ENCODE results near the gene RELN. TPM values are rescaled to one million over a fixed set of nuclear protein-coding genes. Genes with fewer than 3 reads are reported as not detected.

RELN gene
- total and polyA plus RNA-seq, 10 of the 15 experiments (the other 5 are each of a cell fraction or from before 2014, with no cell fraction given) = 0.11 to 0.21 TPM; not detected in 8

- no peak for TF ChIP-seq TCF3 (IDR thresholded peaks at IDR 0.05; ENCODE audit: borderline replicate concordance, insufficient read depth, low read depth, low read length)
- no peak for TF ChIP-seq BCL3 (IDR thresholded peaks at IDR 0.05; ENCODE audit: borderline replicate concordance, insufficient read depth, low read depth, low read length, poor library complexity, severe bottlenecking)
- TF ChIP-seq IRF4 (IDR thresholded peaks at IDR 0.05; ENCODE audit: low read depth, low read length) = no peak
- TF ChIP-seq ZZZ3 (IDR thresholded peaks at IDR 0.05; ENCODE audit: control insufficient read depth, insufficient read length, low read depth) = no peak
- no peak for TF ChIP-seq MEF2B (IDR thresholded peaks at IDR 0.05; ENCODE audit: partially characterized antibody, poor library complexity, severe bottlenecking)
- TF ChIP-seq FOS (IDR thresholded peaks at IDR 0.05; ENCODE audit: borderline replicate concordance, extremely low read depth, insufficient read length) = no peak
- TF ChIP-seq KAT2A (conservative IDR thresholded peaks at IDR 0.05; ENCODE audit: control insufficient read depth, low read depth, low read length) = no peak
- no peaks in the 10 kb centered on the region for H4K20me1 ChIP-seq (ENCODE audit: control insufficient read depth, insufficient read depth)
- no TSS peak for BruUV-seq (replicated peaks)
- H3K27me3 ChIP-seq (replicated peaks in 1 of 2; ENCODE audit: control insufficient read depth in 2 of 2, insufficient read depth in 2 of 2, low read length in 1 of 2) = no peaks in the 10 kb centered on the region
- H3K4me1 ChIP-seq (ENCODE audit: control insufficient read depth, insufficient read depth, low read length) = no peaks in the 10 kb centered on the region
- FAIRE-seq (no peak), ATAC-seq (no peak), DNase-seq (ENCODE audit: low read depth, low spot score) (no peak)
- intact Hi-C loops (cut with micrococcal nuclease; ENCODE audit: unreplicated experiment) (no loop called here), in situ Hi-C loops (cut with MboI) (no loop called here)
- H2AFZ ChIP-seq (ENCODE audit: control insufficient read depth, low read depth, low read length) = no peak overlapping the region
- ChIA-PET SMC1A (ENCODE audit: uncharacterized antibody, unreplicated experiment) (no interaction called here), RAD21 (ENCODE audit: unreplicated experiment) (no interaction called here), POLR2A (no interaction called here), CTCF (interaction anchor here (0.6 kb wide), 1 partner anchor 351 kb away, joined by 3 read pairs; no protein-coding TSS in a partner anchor)
- H3K36me3 ChIP-seq (ENCODE audit: control insufficient read depth in 2 of 2, insufficient read depth in 2 of 2, low read length in 1 of 2) = no peaks in the 10 kb centered on the region
- no peaks in the 10 kb centered on the region for H3K9me3 ChIP-seq (replicated peaks; ENCODE audit: control insufficient read depth, insufficient read depth, low read length)
- no peak overlapping the region for H3K27ac ChIP-seq (ENCODE audit: control insufficient read depth, insufficient read depth)
- no peak overlapping the region for H3K9ac ChIP-seq (ENCODE audit: control insufficient read depth, insufficient read depth, low read length)
- WGBS (ENCODE audit: insufficient coverage, insufficient replicate concordance, low lambda C conversion rate, missing lambda C conversion rate) = 7% methylated on average over 1 of the region's 1 CpG
- H3K79me2 ChIP-seq (ENCODE audit: control insufficient read depth, insufficient read depth, low read length) = no peaks in the 10 kb centered on the region
- H3K4me3 ChIP-seq = no peak overlapping the region
- H3K4me2 ChIP-seq (ENCODE audit: control insufficient read depth, insufficient read depth) = no peak overlapping the region
These were observed 282.7 kb downstream of the RELN start for GRCh38 chr7:103706805-103707204.

Measured in GM12878 (cell line).